HepG2 (cell line): Measurements from ENCODE around the gene LIPT1.

ENCODE experiments used
- CEBPB ChIP-seq: IDR thresholded peaks from 2 replicates; pipeline ENCODE4 v1.6.1; 2011; ENCODE audit warnings: low read depth, low read length, improper control_type of control experiment, borderline replicate concordance
- CTCF ChIP-seq: sonication (generic); formaldehyde crosslinking; IDR thresholded peaks from 2 replicates; pipeline ENCODE4 v1.5.0; 2020; ENCODE audit warnings: mild to moderate bottlenecking, missing genetic modification reagents, moderate library complexity
- LBX2 ChIP-seq: sonication (generic); formaldehyde crosslinking; IDR thresholded peaks from 2 replicates; pipeline ENCODE4 v1.5.0; 2020; ENCODE audit warnings: missing genetic modification reagents, mild to moderate bottlenecking, borderline replicate concordance
- MED1 ChIP-seq: sonication (generic); formaldehyde crosslinking; IDR thresholded peaks from 2 replicates; pipeline ENCODE4 v1.4.0; 2020; ENCODE audit warnings: missing genetic modification reagents
- NR2C2 ChIP-seq: sonication (generic); formaldehyde crosslinking; IDR thresholded peaks from 2 replicates; pipeline ENCODE4 v1.4.0; 2020; ENCODE audit warnings: missing genetic modification reagents, mild to moderate bottlenecking, moderate library complexity, borderline replicate concordance
- REST ChIP-seq, 2 experiments: IDR thresholded peaks; 2 replicates each; pipeline ENCODE4 v1.6.1; 2011 to 2012; ENCODE audit warnings: low read length in 2 of 2, borderline replicate concordance in 1 of 2, low read depth in 1 of 2, mild to moderate bottlenecking in 1 of 2, moderate library complexity in 1 of 2
- ZNF496 ChIP-seq: sonication (generic); formaldehyde crosslinking; IDR thresholded peaks from 2 replicates; pipeline ENCODE4 v1.8.1; 2023; ENCODE audit warnings: mild to moderate bottlenecking, moderate library complexity, missing genetic modification reagents; ENCODE audit not compliant: insufficient replicate concordance
- ZNF790 ChIP-seq: sonication (generic); formaldehyde crosslinking; IDR thresholded peaks from 2 replicates; pipeline ENCODE4 v1.8.0; 2022; ENCODE audit warnings: missing genetic modification reagents, mild to moderate bottlenecking, borderline replicate concordance

- peak; percentile 97 for TF ChIP-seq NR2C2 (CRISPR knock-in tag)
- peak; percentile 74 for TF ChIP-seq ZNF790
- no peak for TF ChIP-seq ZNF496 (CRISPR knock-in tag)
- peak; percentile 54 for TF ChIP-seq CTCF (CRISPR knock-in tag)
- no peak; a peak in 1 of 4 replicates for TF ChIP-seq REST (IDR thresholded peaks at IDR 0.05; ENCODE audit: borderline replicate concordance in 1 of 2, low read depth in 1 of 2, low read length in 2 of 2)
- TF ChIP-seq LBX2 (CRISPR knock-in tag) = peak; percentile 49; the same call in 1 of the 2 replicates
- no peak for TF ChIP-seq CEBPB
- TF ChIP-seq MED1 (CRISPR knock-in tag) = peak; percentile 91
Measured at GRCh38 chr2:99154643-99155536, at the start of gene LIPT1, which contains the start of gene TSGA10.
